Measurements from ENCODE around the gene HERPUD1. TPM values are rescaled to one million over a fixed set of nuclear protein-coding genes. Genes with fewer than 3 reads are reported as not detected.

HERPUD1 gene
- total and polyA plus RNA-seq, 2 of the 13 experiments (the other 11 are each of a cell fraction or from before 2014, with no cell fraction given) = 96.2 to 323 TPM

- TF ChIP-seq RERE (CRISPR knock-in tag; IDR thresholded peaks at IDR 0.05; ENCODE audit: low read depth) (no peak), ZNF12 (CRISPR knock-in tag; IDR thresholded peaks at IDR 0.05) (no peak), MTA1 (CRISPR knock-in tag; IDR thresholded peaks at IDR 0.05; ENCODE audit: borderline replicate concordance) (no peak), ZNF292 (CRISPR knock-in tag; IDR thresholded peaks at IDR 0.05; ENCODE audit: borderline replicate concordance, low read depth) (no peak; the same call in 1 of the 2 replicates), ZNF761 (CRISPR knock-in tag; conservative IDR thresholded peaks at IDR 0.05) (no peak), ZNF430 (CRISPR knock-in tag; IDR thresholded peaks at IDR 0.05) (no peak), DRAP1 (CRISPR knock-in tag; IDR thresholded peaks at IDR 0.05) (no peak), HMG20B (CRISPR knock-in tag; conservative IDR thresholded peaks at IDR 0.05) (no peak), POLR2A (IDR thresholded peaks at IDR 0.05; ENCODE audit: insufficient read depth in 1 of 2, low read depth in 2 of 2, low read length in 2 of 2) (no peak), ZNF878 (CRISPR knock-in tag; IDR thresholded peaks at IDR 0.05) (no peak), GATAD1 (CRISPR knock-in tag; IDR thresholded peaks at IDR 0.05) (0 out of 2 replicates have a peak, but pooled peaks have one; percentile 0), RFX5 (IDR thresholded peaks at IDR 0.05; ENCODE audit: low read depth, low read length) (no peak), ZNF256 (CRISPR knock-in tag; conservative IDR thresholded peaks at IDR 0.05) (no peak), BRD4 (CRISPR knock-in tag; IDR thresholded peaks at IDR 0.05) (no peak), ZNF7 (CRISPR knock-in tag; IDR thresholded peaks at IDR 0.05) (no peak), PCBP1 (IDR thresholded peaks at IDR 0.05; ENCODE audit: borderline replicate concordance, low read depth, low read length) (no peak)
- TF ChIP-seq, protein P1, sequence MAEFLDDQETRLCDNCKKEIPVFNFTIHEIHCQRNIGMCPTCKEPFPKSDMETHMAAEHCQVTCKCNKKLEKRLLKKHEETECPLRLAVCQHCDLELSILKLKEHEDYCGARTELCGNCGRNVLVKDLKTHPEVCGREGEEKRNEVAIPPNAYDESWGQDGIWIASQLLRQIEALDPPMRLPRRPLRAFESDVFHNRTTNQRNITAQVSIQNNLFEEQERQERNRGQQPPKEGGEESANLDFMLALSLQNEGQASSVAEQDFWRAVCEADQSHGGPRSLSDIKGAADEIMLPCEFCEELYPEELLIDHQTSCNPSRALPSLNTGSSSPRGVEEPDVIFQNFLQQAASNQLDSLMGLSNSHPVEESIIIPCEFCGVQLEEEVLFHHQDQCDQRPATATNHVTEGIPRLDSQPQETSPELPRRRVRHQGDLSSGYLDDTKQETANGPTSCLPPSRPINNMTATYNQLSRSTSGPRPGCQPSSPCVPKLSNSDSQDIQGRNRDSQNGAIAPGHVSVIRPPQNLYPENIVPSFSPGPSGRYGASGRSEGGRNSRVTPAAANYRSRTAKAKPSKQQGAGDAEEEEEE (CRISPR knock-in tag; IDR thresholded peaks at IDR 0.05; ENCODE audit: borderline replicate concordance) = no peak
- TF ChIP-seq, protein P2, sequence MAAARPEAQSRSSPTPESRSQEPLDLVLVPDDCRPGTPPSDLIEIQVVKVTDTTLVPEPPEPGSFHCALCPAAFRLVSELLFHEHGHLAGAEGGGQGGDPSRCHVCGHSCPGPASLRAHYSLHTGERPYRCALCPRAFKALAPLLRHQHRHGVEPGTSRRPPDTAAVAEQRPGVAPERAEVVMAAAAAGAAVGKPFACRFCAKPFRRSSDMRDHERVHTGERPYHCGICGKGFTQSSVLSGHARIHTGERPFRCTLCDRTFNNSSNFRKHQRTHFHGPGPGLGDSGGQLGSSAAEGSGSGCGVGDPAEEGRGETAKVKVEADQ (CRISPR knock-in tag; IDR thresholded peaks at IDR 0.05; ENCODE audit: borderline replicate concordance) = 0 out of 2 replicates have a peak, but pooled peaks have one; percentile 4
Observed at GRCh38 chr16:56965149-56966092, 33.5 kb downstream of the HERPUD1 start (continued).
